Thyroid gland (tissue), 4 donors: ENCODE measurements around the gene RNF115. TPM values are rescaled to one million over a fixed set of nuclear protein-coding genes. Genes with fewer than 3 reads are reported as not detected.
A peak's percentile ranks its signal among the peaks of the same experiment; 100 is the strongest.
"Not testable (repeated sequence)": the region's sequence is repeated elsewhere in the genome, so short reads cannot be mapped to it uniquely, and the experiment has no call there.

Experiments used
- DNase-seq, 2 donors: peaks; one replicate each; pipeline ENCODE4 v3.0.0-alpha.2; 2019
- H3K27ac ChIP-seq, 3 donors: fragments of 200-600 bp; sonication (generic); 1 replicate in 2 of 3; 2 replicates in 1 of 3; pipeline ENCODE4 v1.5.1; 2016 to 2019; ENCODE audit warnings: mild to moderate bottlenecking in 1 of 3, moderate library complexity in 1 of 3
- H3K27me3 ChIP-seq: fragments of 200-600 bp; sonication (generic); one replicate; pipeline ENCODE4 v1.5.1; 2019
- H3K36me3 ChIP-seq, 2 donors: fragments of 200-600 bp; sonication (generic); one replicate each; pipeline ENCODE4 v1.5.1; 2016 to 2019
- H3K4me1 ChIP-seq, 2 donors: fragments of 200-600 bp; sonication (generic); one replicate each; pipeline ENCODE4 v1.5.1; 2017 to 2019
- H3K4me3 ChIP-seq, 3 donors: fragments of 200-600 bp; sonication (generic); replicated peaks in 1 of 3; 1 replicate in 2 of 3; 2 replicates in 1 of 3; pipeline ENCODE4 v1.5.1; 2016; ENCODE audit warnings: mild to moderate bottlenecking in 1 of 3
- H3K9me3 ChIP-seq: fragments of 200-600 bp; sonication (generic); one replicate; pipeline ENCODE4 v1.5.1; 2017
- POLR2A ChIP-seq, 2 donors: fragments of 450-650 bp; IDR thresholded peaks; one replicate each; pipeline ENCODE4 v1.6.1; 2017; ENCODE audit warnings: antibody characterized with exemption in 2 of 2, mild to moderate bottlenecking in 2 of 2, moderate library complexity in 1 of 2
- WGBS, 2 donors: methylation state at CpG; one replicate each; pipeline ENCODE4 v1.1.5; 2017; 5-methylcytosine and 5-hydroxymethylcytosine counted together
- intact Hi-C: fragments of 100-400 bp; cut with DNase I; formaldehyde crosslinking; loops from one replicate; pipeline ENCODE4 v1.15.1; 2023
- total RNA-seq, 4 donors: library from RNA; depleted of rRNA; stranded (reverse); fragments of >200 nt; gene quantifications; one replicate each; pipeline ENCODE4 v1.2.3, GENCODE V29; 2016
- TF ChIP-seq, protein P1 (sequence below), 6 experiments: fragments of 200-600 bp in 3 of 6; fragments of 450-650 bp in 3 of 6; sonication (generic) in 3 of 6; IDR thresholded peaks; one replicate each; pipeline ENCODE4 v1.5.1; 2016 to 2019; ENCODE audit warnings: antibody characterized with exemption in 6 of 6, mild to moderate bottlenecking in 2 of 6, inconsistent platforms in 1 of 6, moderate library complexity in 1 of 6

RNF115 gene
- total RNA-seq, 4 donors from 2014 or later: 17.2 to 33.9 (median 25.4) TPM

DNA sequence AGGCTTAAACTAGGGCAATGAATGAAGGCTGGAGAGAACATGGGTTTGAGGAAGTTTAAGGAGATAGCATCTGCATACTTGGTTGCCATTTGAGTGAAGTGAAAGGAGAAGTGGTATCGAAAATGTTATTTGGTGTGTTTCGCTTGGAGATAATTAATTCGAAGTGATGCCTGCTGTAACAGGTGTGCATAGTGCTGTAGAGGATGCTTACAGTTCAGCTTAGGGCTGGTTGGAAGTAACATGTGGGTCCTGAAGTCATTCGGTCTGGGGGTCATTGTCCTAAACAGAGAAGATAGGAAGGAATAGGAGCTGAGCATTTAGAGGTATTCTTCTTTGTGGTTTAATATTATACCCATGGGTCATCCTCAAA lies 21.2 kb upstream of the RNF115 start:
- Histone ChIP-seq H3K27ac (no peak overlapping the region), H3K9me3 (no peaks in the 10 kb centered on the region), H3K27me3 (no peaks in the 10 kb centered on the region), H3K4me3 (peak overlapping the region in 1 of 3 donors; percentile 38), H3K36me3 (peaks cover 22 to 34% of the 10 kb centered on the region in 2 donors), H3K4me1 (peaks cover 6 to 13% of the 10 kb centered on the region in 2 donors)
- intact Hi-C loops: no loop called here
- 15 to 17% methylated on average over 4 of the region's 4 CpGs for WGBS, 2 donors
- TF ChIP-seq, protein P1, sequence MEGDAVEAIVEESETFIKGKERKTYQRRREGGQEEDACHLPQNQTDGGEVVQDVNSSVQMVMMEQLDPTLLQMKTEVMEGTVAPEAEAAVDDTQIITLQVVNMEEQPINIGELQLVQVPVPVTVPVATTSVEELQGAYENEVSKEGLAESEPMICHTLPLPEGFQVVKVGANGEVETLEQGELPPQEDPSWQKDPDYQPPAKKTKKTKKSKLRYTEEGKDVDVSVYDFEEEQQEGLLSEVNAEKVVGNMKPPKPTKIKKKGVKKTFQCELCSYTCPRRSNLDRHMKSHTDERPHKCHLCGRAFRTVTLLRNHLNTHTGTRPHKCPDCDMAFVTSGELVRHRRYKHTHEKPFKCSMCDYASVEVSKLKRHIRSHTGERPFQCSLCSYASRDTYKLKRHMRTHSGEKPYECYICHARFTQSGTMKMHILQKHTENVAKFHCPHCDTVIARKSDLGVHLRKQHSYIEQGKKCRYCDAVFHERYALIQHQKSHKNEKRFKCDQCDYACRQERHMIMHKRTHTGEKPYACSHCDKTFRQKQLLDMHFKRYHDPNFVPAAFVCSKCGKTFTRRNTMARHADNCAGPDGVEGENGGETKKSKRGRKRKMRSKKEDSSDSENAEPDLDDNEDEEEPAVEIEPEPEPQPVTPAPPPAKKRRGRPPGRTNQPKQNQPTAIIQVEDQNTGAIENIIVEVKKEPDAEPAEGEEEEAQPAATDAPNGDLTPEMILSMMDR (IDR thresholded peaks at IDR 0.05): no peak
- no peak for DNase-seq

DNA sequence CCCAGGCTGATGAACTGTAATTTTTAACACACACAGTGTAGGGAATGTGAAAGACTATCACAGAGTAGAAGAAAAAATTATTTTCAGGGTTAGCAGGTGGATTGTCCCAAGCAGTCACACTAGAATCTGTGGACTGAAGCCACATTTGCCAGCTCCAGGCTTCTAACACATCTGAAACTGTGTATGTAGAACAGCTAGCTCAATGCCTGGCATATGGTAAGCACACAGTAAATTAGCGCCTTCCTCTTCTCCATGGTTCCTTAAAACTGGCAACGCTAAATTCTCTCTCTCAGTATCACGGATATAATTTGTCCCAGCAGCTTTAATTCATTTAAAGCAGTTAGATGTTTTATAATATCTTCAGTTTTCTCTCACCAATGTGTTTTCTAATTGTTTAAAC lies 19.1 kb upstream of the RNF115 start:
- H3K27me3 ChIP-seq: no peaks in the 10 kb centered on the region
- peaks cover 6 to 13% of the 10 kb centered on the region in 2 donors for H3K4me1 ChIP-seq
- no peak for TF ChIP-seq POLR2A (IDR thresholded peaks at IDR 0.05)
- TF ChIP-seq, protein P1 (IDR thresholded peaks at IDR 0.05): no peak
- H3K4me3 ChIP-seq: no peak overlapping the region
- no peaks in the 10 kb centered on the region for H3K9me3 ChIP-seq
- no peak overlapping the region for H3K27ac ChIP-seq
- DNase-seq: no peak
- H3K36me3 ChIP-seq: peaks cover 34 to 46% of the 10 kb centered on the region in 2 donors
- WGBS, 2 donors: 92 to 95% methylated on average over 3 of the region's 3 CpGs
- intact Hi-C loops: no loop called here

DNA sequence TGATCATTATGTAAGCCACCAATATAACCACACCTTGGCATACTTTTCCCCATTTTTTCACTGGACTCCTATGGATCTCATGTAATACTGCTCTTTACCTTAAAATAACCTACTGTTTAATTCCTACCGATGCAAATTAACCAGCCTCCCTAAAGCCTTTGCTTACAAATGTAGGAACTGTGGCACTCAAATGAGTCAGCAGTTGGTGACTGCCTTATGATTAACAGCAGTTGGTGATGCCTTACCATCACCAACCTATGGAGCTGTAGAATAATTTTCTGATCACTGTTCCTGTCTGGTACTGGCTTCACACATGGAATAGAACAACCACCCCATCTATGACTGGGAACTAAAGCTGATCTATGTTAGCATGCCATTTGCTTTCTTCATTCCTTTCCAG lies 13.8 kb upstream of the RNF115 start:
- 93 to 100% methylated on average over 1 of the region's 1 CpG for WGBS, 2 donors
- H3K36me3 ChIP-seq: peaks cover 79 to 93% of the 10 kb centered on the region in 2 donors

DNA sequence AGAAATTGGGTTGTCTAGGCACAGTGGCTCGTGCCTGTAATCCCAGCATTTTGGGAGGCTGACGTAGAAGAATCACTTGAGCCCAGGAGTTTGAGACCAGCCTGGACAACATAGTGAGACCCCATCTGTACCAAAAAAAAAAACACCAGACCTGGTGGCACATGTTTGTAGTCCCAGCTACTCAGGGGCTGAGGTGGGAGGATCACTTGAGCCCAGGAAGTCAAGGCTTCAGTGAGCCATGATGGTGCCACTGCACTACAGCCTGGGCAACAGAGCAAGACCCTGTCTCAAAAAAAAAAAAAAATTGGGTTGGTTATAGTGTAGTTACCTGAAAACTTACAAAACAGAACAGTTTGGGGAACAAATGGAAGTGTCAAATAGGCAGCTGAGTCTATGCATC lies 6.9 kb upstream of the RNF115 start:
- H3K4me3 ChIP-seq, H3K27ac ChIP-seq, intact Hi-C loops, H3K9me3 ChIP-seq, H3K4me1 ChIP-seq, DNase-seq, H3K27me3 ChIP-seq: not testable (repeated sequence)
- H3K36me3 ChIP-seq: peaks cover 72 to 73% of the 10 kb centered on the region in 2 donors
- 92 to 100% methylated on average over 2 of the region's 2 CpGs for WGBS, 2 donors

More for the DNA sequence above, 13.8 kb upstream of the RNF115 start:
- no peaks in the 10 kb centered on the region for H3K9me3 ChIP-seq
- intact Hi-C loops: no loop called here
- no peak for DNase-seq
- H3K27me3 ChIP-seq: no peaks in the 10 kb centered on the region
- no peaks in the 10 kb centered on the region for H3K4me1 ChIP-seq
- H3K4me3 ChIP-seq: no peak overlapping the region
- no peak for TF ChIP-seq POLR2A (IDR thresholded peaks at IDR 0.05)
- TF ChIP-seq, protein P1 (IDR thresholded peaks at IDR 0.05): no peak
- no peak overlapping the region for H3K27ac ChIP-seq

DNA sequence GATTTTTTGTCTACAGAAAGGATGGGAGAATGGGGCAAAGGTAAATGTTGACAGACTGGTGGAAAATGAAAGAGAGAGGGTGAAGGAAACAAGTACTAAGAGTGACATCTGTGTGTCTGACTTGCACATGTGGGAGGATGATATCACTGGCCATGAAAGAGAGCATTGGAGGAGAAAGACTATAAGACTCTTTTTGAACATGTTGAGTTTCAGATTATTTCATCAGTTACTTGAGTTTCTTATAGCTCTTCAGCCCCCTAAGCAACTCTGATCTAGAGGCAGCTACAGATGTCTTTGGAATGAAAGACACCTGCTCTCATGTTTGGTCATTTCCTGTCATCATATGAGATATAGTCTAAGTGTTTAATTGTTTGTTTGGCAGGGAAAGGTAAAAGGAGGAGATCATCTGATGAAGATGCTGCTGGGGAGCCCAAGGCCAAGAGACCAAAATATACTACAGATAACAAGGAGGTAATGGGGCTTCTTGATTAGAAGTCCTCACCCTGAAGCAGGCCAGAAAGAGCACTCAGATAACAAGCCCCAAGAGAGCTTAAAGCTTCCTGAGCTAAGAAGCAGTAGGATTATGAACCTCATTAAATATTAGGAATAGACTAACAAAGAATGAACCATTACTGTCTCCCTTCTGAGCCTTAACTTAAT lies 4.6 kb upstream of the RNF115 start:
- Histone ChIP-seq H3K27ac (no peak overlapping the region), H3K36me3 (peaks cover 54 to 56% of the 10 kb centered on the region in 2 donors), H3K27me3 (no peaks in the 10 kb centered on the region), H3K4me3 (no peak overlapping the region), H3K4me1 (peaks cover 10 to 13% of the 10 kb centered on the region in 2 donors), H3K9me3 (no peaks in the 10 kb centered on the region)
- DNase-seq: no peak
- intact Hi-C loops: no loop called here
- TF ChIP-seq, protein P1 (IDR thresholded peaks at IDR 0.05): no peak
- no peak for TF ChIP-seq POLR2A (IDR thresholded peaks at IDR 0.05)
